OCI-LY1 (cell line): Measurements from ENCODE around the gene PSMA2.

Source experiments
- EZH2 ChIP-seq: fragments of 200-600 bp; sonication (generic), shearing (Covaris generic); IDR thresholded peaks from 2 replicates; pipeline ENCODE4 v1.8.0; 2017; ENCODE audit warnings: borderline replicate concordance, mixed run types, mild to moderate bottlenecking, antibody characterized with exemption, low read length, moderate library complexity, mixed read lengths
- TF ChIP-seq, protein P1 (sequence below): fragments of 200-600 bp; sonication (generic), shearing (Covaris generic); IDR thresholded peaks from 2 replicates; pipeline ENCODE4 v1.5.1; 2017; ENCODE audit warnings: mild to moderate bottlenecking, antibody characterized with exemption, low read length, moderate library complexity, mixed read lengths

DNA sequence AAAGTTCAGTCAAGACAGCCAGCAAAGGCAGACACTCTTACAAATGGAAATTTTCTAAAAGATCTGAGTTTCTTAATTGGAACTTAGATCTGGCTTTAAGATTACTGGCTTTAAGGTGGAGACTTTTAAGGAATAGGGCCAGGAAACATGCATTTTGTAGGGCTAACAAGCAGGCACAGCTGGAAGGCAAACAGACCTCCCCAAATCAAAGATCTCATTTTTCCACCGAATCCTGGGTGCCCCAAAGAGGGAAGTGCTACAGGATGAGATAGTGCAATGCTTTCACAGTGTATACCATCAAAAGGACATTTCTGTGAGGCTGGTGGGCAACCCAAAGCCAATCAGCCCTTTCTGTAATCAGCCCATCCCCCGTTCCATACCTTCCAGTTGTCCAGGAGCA lies 27.6 kb upstream of the PSMA2 start:
- TF ChIP-seq, protein P1, sequence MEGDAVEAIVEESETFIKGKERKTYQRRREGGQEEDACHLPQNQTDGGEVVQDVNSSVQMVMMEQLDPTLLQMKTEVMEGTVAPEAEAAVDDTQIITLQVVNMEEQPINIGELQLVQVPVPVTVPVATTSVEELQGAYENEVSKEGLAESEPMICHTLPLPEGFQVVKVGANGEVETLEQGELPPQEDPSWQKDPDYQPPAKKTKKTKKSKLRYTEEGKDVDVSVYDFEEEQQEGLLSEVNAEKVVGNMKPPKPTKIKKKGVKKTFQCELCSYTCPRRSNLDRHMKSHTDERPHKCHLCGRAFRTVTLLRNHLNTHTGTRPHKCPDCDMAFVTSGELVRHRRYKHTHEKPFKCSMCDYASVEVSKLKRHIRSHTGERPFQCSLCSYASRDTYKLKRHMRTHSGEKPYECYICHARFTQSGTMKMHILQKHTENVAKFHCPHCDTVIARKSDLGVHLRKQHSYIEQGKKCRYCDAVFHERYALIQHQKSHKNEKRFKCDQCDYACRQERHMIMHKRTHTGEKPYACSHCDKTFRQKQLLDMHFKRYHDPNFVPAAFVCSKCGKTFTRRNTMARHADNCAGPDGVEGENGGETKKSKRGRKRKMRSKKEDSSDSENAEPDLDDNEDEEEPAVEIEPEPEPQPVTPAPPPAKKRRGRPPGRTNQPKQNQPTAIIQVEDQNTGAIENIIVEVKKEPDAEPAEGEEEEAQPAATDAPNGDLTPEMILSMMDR: no peak
- TF ChIP-seq EZH2: no peak
